Natural killer cell (primary cell): ENCODE results near the gene YTHDF1. TPM values are rescaled to one million over a fixed set of nuclear protein-coding genes. Genes with fewer than 3 reads are reported as not detected.

ENCODE experiments used
- ATAC-seq, 3 donors: fragments of 150-1000 bp in 2 of 3; fragments of 200-7000 bp in 1 of 3; cut with Tn5 transposase; 1 replicate in 1 of 3; 2 replicates in 2 of 3; pipeline ENCODE4 v1.10.0; 2021; ENCODE audit warnings: mild to moderate bottlenecking in 2 of 3, moderate library complexity in 2 of 3
- DNase-seq, 2 donors: peaks; one replicate each; pipeline versions ENCODE4 v3.0.0 to v3.0.0-alpha.2; 2013 to 2021; ENCODE audit warnings: mixed read lengths in 1 of 2
- H3K27ac ChIP-seq: one replicate; pipeline ENCODE4 v1.5.1; 2013; ENCODE audit warnings: mild to moderate bottlenecking, low read length
- H3K27me3 ChIP-seq: one replicate; pipeline ENCODE4 v1.6.1; 2013; ENCODE audit warnings: low read length; ENCODE audit not compliant: control insufficient read depth, insufficient read depth
- H3K36me3 ChIP-seq: one replicate; pipeline ENCODE4 v1.6.1; 2013; ENCODE audit warnings: low read length; ENCODE audit not compliant: control insufficient read depth, insufficient read depth
- H3K4me1 ChIP-seq: one replicate; pipeline ENCODE4 v1.6.1; 2013; ENCODE audit warnings: low read length; ENCODE audit not compliant: control insufficient read depth, insufficient read depth
- H3K4me3 ChIP-seq: one replicate; pipeline ENCODE4 v1.5.1; 2013; ENCODE audit warnings: low read length
- H3K9me3 ChIP-seq: one replicate; pipeline ENCODE4 v1.6.1; 2013; ENCODE audit warnings: low read length; ENCODE audit not compliant: control insufficient read depth, insufficient read depth
- H3K27ac Mint-ChIP-seq, 2 donors: one replicate each; pipeline ENCODE4 v1.8.0; 2022; ENCODE audit warnings: mild to moderate bottlenecking in 2 of 2, mixed read lengths in 2 of 2, moderate library complexity in 1 of 2
- H3K27me3 Mint-ChIP-seq, 2 donors: one replicate each; pipeline ENCODE4 v1.8.0; 2022; ENCODE audit warnings: low read depth in 2 of 2, mixed read lengths in 2 of 2
- H3K36me3 Mint-ChIP-seq: one replicate; pipeline ENCODE4 v1.8.0; 2022; ENCODE audit warnings: mixed read lengths
- H3K4me1 Mint-ChIP-seq, 2 donors: one replicate each; pipeline ENCODE4 v1.8.0; 2022; ENCODE audit warnings: mixed read lengths in 2 of 2
- H3K4me3 Mint-ChIP-seq: one replicate; pipeline ENCODE4 v1.8.0; 2022; ENCODE audit warnings: mild to moderate bottlenecking, moderate library complexity, mixed read lengths
- H3K9me3 Mint-ChIP-seq, 2 donors: one replicate each; pipeline ENCODE4 v1.8.0; 2022; ENCODE audit warnings: mixed read lengths in 2 of 2
- CTCF ChIP-seq: fragments of 200-600 bp; IDR thresholded peaks from one replicate; pipeline ENCODE4 v1.8.0; 2022; ENCODE audit warnings: antibody characterized with exemption
- WGBS: methylation state at CpG from one replicate; pipeline ENCODE4 v1.1.7; 2013; ENCODE audit warnings: missing lambda C conversion rate; ENCODE audit not compliant: insufficient coverage; 5-methylcytosine and 5-hydroxymethylcytosine counted together
- intact Hi-C: fragments of 100-400 bp; cut with micrococcal nuclease; formaldehyde crosslinking; loops from one replicate; pipeline ENCODE4 v1.14.2; 2022
- total RNA-seq, 4 donors: library from RNA; stranded (reverse); fragments of 120-200 nt in 1 of 4; gene quantifications; one replicate each; pipeline versions ENCODE4 v1.2.3 to v1.2.4, GENCODE V29; 2013 to 2022

YTHDF1 gene
- total RNA-seq, 3 donors from 2014 or later (not counting 1 experiment from before 2014, with no cell fraction given): 39.1 to 43.1 (median 41.0) TPM

- Mint-ChIP-seq H3K4me1 (peaks cover 5 to 12% of the 10 kb centered on the region in 2 donors), H3K9me3 (no peaks in the 10 kb centered on the region), H3K36me3 (no peaks in the 10 kb centered on the region), H3K27me3 (peaks cover 0 to 10% of the 10 kb centered on the region in 2 donors), H3K27ac (no peak overlapping the region), H3K4me3 (no peak overlapping the region)
- Histone ChIP-seq H3K9me3 (no peaks in the 10 kb centered on the region), H3K4me3 (no peak overlapping the region), H3K27ac (no peak overlapping the region), H3K36me3 (no peaks in the 10 kb centered on the region), H3K4me1 (peaks cover 14% of the 10 kb centered on the region), H3K27me3 (no peaks in the 10 kb centered on the region)
- DNase-seq (no peak), ATAC-seq (no peak)
- 86% methylated on average over 21 of the region's 25 CpGs for WGBS
- intact Hi-C loops: no loop called here
- no peak for TF ChIP-seq CTCF
Observed at GRCh38 chr20:63219866-63220521, 4.1 kb upstream of the YTHDF1 start.

GRCh38 chr20:63219447-63219821, 3.5 kb upstream of the YTHDF1 start:
- H3K27me3 Mint-ChIP-seq: peaks cover 0 to 10% of the 10 kb centered on the region in 2 donors
- Histone ChIP-seq H3K36me3 (no peaks in the 10 kb centered on the region), H3K4me1 (peaks cover 19% of the 10 kb centered on the region), H3K27ac (no peak overlapping the region), H3K27me3 (no peaks in the 10 kb centered on the region), H3K9me3 (no peaks in the 10 kb centered on the region), H3K4me3 (no peak overlapping the region)
- no peak overlapping the region for H3K27ac Mint-ChIP-seq
- intact Hi-C loops: no loop called here
- no peaks in the 10 kb centered on the region for H3K9me3 Mint-ChIP-seq
- peaks cover 10 to 17% of the 10 kb centered on the region in 2 donors for H3K4me1 Mint-ChIP-seq
- no peak for DNase-seq
- H3K4me3 Mint-ChIP-seq: no peak overlapping the region
- H3K36me3 Mint-ChIP-seq: no peaks in the 10 kb centered on the region
- ATAC-seq: no peak
- WGBS: 83% methylated on average over 8 of the region's 8 CpGs
- TF ChIP-seq CTCF: no peak

GRCh38 chr20:63218701-63219446, 2.9 kb upstream of the YTHDF1 start:
- intact Hi-C loops: no loop called here
- TF ChIP-seq CTCF: no peak
- no peaks in the 10 kb centered on the region for H3K36me3 Mint-ChIP-seq
- no peaks in the 10 kb centered on the region for H3K9me3 Mint-ChIP-seq
- H3K4me1 Mint-ChIP-seq: peaks cover 16 to 22% of the 10 kb centered on the region in 2 donors
- peaks cover 0 to 10% of the 10 kb centered on the region in 2 donors for H3K27me3 Mint-ChIP-seq
- H3K36me3 ChIP-seq: peaks cover 3% of the 10 kb centered on the region
- no peaks in the 10 kb centered on the region for H3K27me3 ChIP-seq
- no peak overlapping the region for H3K4me3 ChIP-seq
- no peak overlapping the region for H3K27ac Mint-ChIP-seq
- WGBS: 83% methylated on average over 13 of the region's 13 CpGs
- H3K4me1 ChIP-seq: peaks cover 20% of the 10 kb centered on the region
- ATAC-seq (no peak), DNase-seq (no peak)
- H3K9me3 ChIP-seq: no peaks in the 10 kb centered on the region
- no peak overlapping the region for H3K4me3 Mint-ChIP-seq
- H3K27ac ChIP-seq: no peak overlapping the region
